PFSK-1 (cell line): ENCODE measurements around the gene FAM3B.

Experiments
- FOXP2 ChIP-seq: optimal IDR thresholded peaks from 2 replicates; pipeline ENCODE3; 2011; ENCODE audit warnings: borderline replicate concordance, control low read depth, inconsistent platforms; ENCODE audit not compliant: insufficient read depth; ENCODE audit errors: extremely low read length, extremely low read depth
- POLR2AphosphoS5 ChIP-seq: IDR thresholded peaks from 2 replicates; pipeline ENCODE4 v1.6.1; 2012; ENCODE audit warnings: low read depth, mild to moderate bottlenecking, control low read depth, low read length, moderate library complexity
- REST ChIP-seq, 2 experiments: IDR thresholded peaks; 2 replicates each; pipeline versions ENCODE4 v1.6.1 to v1.8.0; 2011 to 2012; ENCODE audit warnings: low read depth in 2 of 2, low read length in 2 of 2, control low read depth in 1 of 2, inconsistent platforms in 1 of 2, mild to moderate bottlenecking in 1 of 2, moderate library complexity in 1 of 2; ENCODE audit not compliant: insufficient read depth in 1 of 2
- SIN3A ChIP-seq: IDR thresholded peaks from 2 replicates; pipeline ENCODE4 v1.6.1; 2012; ENCODE audit warnings: mild to moderate bottlenecking, low read length, moderate library complexity, borderline replicate concordance; ENCODE audit not compliant: insufficient read depth
- TAF1 ChIP-seq: IDR thresholded peaks from 2 replicates; pipeline ENCODE4 v1.6.1; 2012; ENCODE audit warnings: low read length, control low read depth, borderline replicate concordance; ENCODE audit not compliant: insufficient read depth

The FAM3B gene

GRCh38 chr21:41377715-41378114 is 61.1 kb downstream of the FAM3B start:
- no peak for TF ChIP-seq FOXP2
- no peak for TF ChIP-seq TAF1
- TF ChIP-seq POLR2AphosphoS5: no peak
- no peak for TF ChIP-seq REST (IDR thresholded peaks at IDR 0.05; ENCODE audit: insufficient read depth in 1 of 2, low read depth in 2 of 2, low read length in 2 of 2)
- TF ChIP-seq SIN3A: no peak

GRCh38 chr21:41378849-41379248 is 62.2 kb downstream of the FAM3B start:
- TF ChIP-seq SIN3A: no peak
- TF ChIP-seq REST (IDR thresholded peaks at IDR 0.05; ENCODE audit: insufficient read depth in 1 of 2, low read depth in 2 of 2, low read length in 2 of 2): no peak
- TF ChIP-seq TAF1: no peak
- no peak for TF ChIP-seq POLR2AphosphoS5
- no peak for TF ChIP-seq FOXP2

- no peak for TF ChIP-seq REST (IDR thresholded peaks at IDR 0.05; ENCODE audit: insufficient read depth in 1 of 2, low read depth in 2 of 2, low read length in 2 of 2)
- TF ChIP-seq SIN3A: no peak
These were observed 63.3 kb downstream of the FAM3B start for GRCh38 chr21:41379901-41380300.

- TF ChIP-seq REST (IDR thresholded peaks at IDR 0.05; ENCODE audit: insufficient read depth in 1 of 2, low read depth in 2 of 2, low read length in 2 of 2) (no peak), POLR2AphosphoS5 (no peak), FOXP2 (no peak), TAF1 (no peak), SIN3A (no peak)
These were observed 65.1 kb downstream of the FAM3B start for GRCh38 chr21:41381731-41382130.
